ENCODE data around the gene GPR150. TPM values are rescaled to one million over a fixed set of nuclear protein-coding genes. Genes with fewer than 3 reads are reported as not detected.

Gene GPR150
- total and polyA plus RNA-seq, 2 of the 4 experiments (the other 2 are of a cell fraction): under 0.01 to 0.10 TPM

- no peak overlapping the region for H3K4me3 ChIP-seq (ENCODE audit: insufficient read depth, low read depth, low read length)
- H3K56ac ChIP-seq (ENCODE audit: extremely low read depth, insufficient read depth, low read length): no peak overlapping the region
- peak overlapping the region; percentile 97 for H2BK120ac ChIP-seq (ENCODE audit: low read depth, low read length)
- H3K9ac ChIP-seq (ENCODE audit: low read depth, low read length): no peak overlapping the region
- POLR2A ChIA-PET (ENCODE audit: unreplicated experiment): no interaction called here
- CTCF ChIA-PET: interaction anchor here (0.8 kb wide), 1 partner anchor 22 kb away, joined by 3 read pairs; no protein-coding TSS in a partner anchor
- no peaks in the 10 kb centered on the region for H3K9me3 ChIP-seq (ENCODE audit: control insufficient read depth, insufficient read depth, low read length)
- intact Hi-C loops (cut with micrococcal nuclease) (no loop called here), in situ Hi-C loops (cut with MboI; ENCODE audit: low sequenced_read_pairs) (no loop called here), dilution Hi-C loops (cut with HindIII; ENCODE audit: low sequenced_read_pairs, unreplicated experiment) (no loop called here)
- H3K9me1 ChIP-seq (ENCODE audit: insufficient read depth, low read length): peaks cover 8% of the 10 kb centered on the region
- no peaks in the 10 kb centered on the region for H4K20me1 ChIP-seq (ENCODE audit: insufficient read depth, low read length)
- peak overlapping the region; percentile 91 for H2BK5ac ChIP-seq (ENCODE audit: low read depth, low read length, poor library complexity, severe bottlenecking)
- ATAC-seq (ENCODE audit: low read depth) (peak; percentile 81), DNase-seq (peak; percentile 82)
- no CpG with 5 or more reads among the region's 1 CpG for WGBS, 2 experiments (ENCODE audit: extremely low coverage in 2 of 2, insufficient read length in 1 of 2)
- no peaks in the 10 kb centered on the region for H3K27me3 ChIP-seq (ENCODE audit: control insufficient read depth, insufficient read depth, low read length)
- TF ChIP-seq RFX5 (IDR thresholded peaks at IDR 0.05; ENCODE audit: low read depth, low read length) (no peak), SMC3 (IDR thresholded peaks at IDR 0.05; ENCODE audit: low read depth, low read length) (no peak), CHD1 (IDR thresholded peaks at IDR 0.05; ENCODE audit: low read depth, low read length) (no peak), ELK1 (IDR thresholded peaks at IDR 0.05; ENCODE audit: borderline replicate concordance, low read depth, low read length) (no peak), MAZ (IDR thresholded peaks at IDR 0.05; ENCODE audit: borderline replicate concordance, low read depth, low read length) (no peak), POLR2A (IDR thresholded peaks at IDR 0.05; ENCODE audit: low read depth, low read length) (no peak), MXI1 (IDR thresholded peaks at IDR 0.05; ENCODE audit: borderline replicate concordance, low read depth, low read length) (peak; percentile 96), RAD21 (IDR thresholded peaks at IDR 0.05; ENCODE audit: low read length) (no peak), MAFK (IDR thresholded peaks at IDR 0.05; ENCODE audit: low read depth, low read length) (no peak), CEBPB (IDR thresholded peaks at IDR 0.05; ENCODE audit: low read depth, low read length) (no peak), FOS (IDR thresholded peaks at IDR 0.05; ENCODE audit: low read depth, low read length) (no peak), CTCF (conservative IDR thresholded peaks at IDR 0.05; ENCODE audit: low read depth, low read length) (no peak), NFE2L2 (IDR thresholded peaks at IDR 0.05; ENCODE audit: low read depth, low read length) (no peak), USF2 (IDR thresholded peaks at IDR 0.05; ENCODE audit: low read depth, low read length) (no peak), RCOR1 (IDR thresholded peaks at IDR 0.05; ENCODE audit: insufficient replicate concordance, low read length) (peak; percentile 93), BHLHE40 (IDR thresholded peaks at IDR 0.05; ENCODE audit: low read depth, low read length) (peak; percentile 40; the same call in 1 of the 2 replicates)
- 0 out of 3 replicates have a peak overlapping the region, but pooled peaks have one; percentile 76 for H2BK15ac ChIP-seq (ENCODE audit: low read depth, low read length)
- peak overlapping the region; percentile 94; the same call in 1 of the 2 replicates for H3K23ac ChIP-seq (ENCODE audit: low read depth, low read length)
- H3K27ac ChIP-seq (ENCODE audit: insufficient read depth, low read length): no peak overlapping the region
- H2AK9ac ChIP-seq (replicated peaks; ENCODE audit: low read depth, low read length, poor library complexity): no peak overlapping the region
- H2BK20ac ChIP-seq (ENCODE audit: low read depth, low read length): peak overlapping the region; percentile 89; the same call in 1 of the 2 replicates
- H4K5ac ChIP-seq (ENCODE audit: low read depth, low read length): no peak overlapping the region
- no peak overlapping the region for H4K91ac ChIP-seq (ENCODE audit: insufficient read depth, low read depth, low read length)
- peak overlapping the region; percentile 97; the same call in 1 of the 2 replicates for H3K14ac ChIP-seq (replicated peaks; ENCODE audit: low read depth, low read length)
- H2AFZ ChIP-seq (replicated peaks; ENCODE audit: low read length, poor library complexity): no peak overlapping the region
- peaks cover 16 to 25% of the 10 kb centered on the region in 2 experiments for H3K79me1 ChIP-seq (ENCODE audit: low read depth in 1 of 2, low read length in 2 of 2)
- BruUV-seq (replicated peaks): no TSS peak
- peak overlapping the region; percentile 93; the same call in 1 of the 2 replicates for H3K4ac ChIP-seq (ENCODE audit: low read depth, low read length)
- H4K8ac ChIP-seq (ENCODE audit: low read depth in 2 of 2, low read length in 2 of 2): no peak overlapping the region
- peak overlapping the region; percentile 46; the same call in 1 of the 2 replicates for H3K18ac ChIP-seq (ENCODE audit: low read depth, low read length)
- H3K4me2 ChIP-seq (ENCODE audit: low read depth, low read length): peak overlapping the region; percentile 39; the same call in 1 of the 2 replicates
- peaks cover 3% of the 10 kb centered on the region; the same call in 1 of the 2 replicates for H3K4me1 ChIP-seq (ENCODE audit: control insufficient read depth, insufficient read depth, low read length)
- no peak overlapping the region for H2AK5ac ChIP-seq (ENCODE audit: low read depth, low read length)
- peaks cover 2% of the 10 kb centered on the region; the same call in 1 of the 2 replicates for H3K36me3 ChIP-seq (ENCODE audit: control insufficient read depth, insufficient read depth, low read length)
Measured at GRCh38 chr5:95600557-95600956, 19.3 kb upstream of the GPR150 start.

All from IMR-90 (cell line).